HAP-1 (cell line): Measurements from ENCODE around the gene IL6ST.

Source experiments
- DNase-seq, 2 experiments: peaks; one replicate each; pipeline ENCODE4 v3.0.0-alpha.2; 2016 to 2020; ENCODE audit warnings: low spot score in 2 of 2
- H3K27me3 ChIP-seq: fragments of 250-450 bp; sonication (Bioruptor Pico); 2 replicates; pipeline ENCODE4 v1.5.1; 2020; ENCODE audit warnings: low read depth, mild to moderate bottlenecking, moderate library complexity
- H3K36me3 ChIP-seq: fragments of 250-450 bp; sonication (Bioruptor Pico); replicated peaks from 2 replicates; pipeline ENCODE4 v1.5.1; 2020; ENCODE audit warnings: mild to moderate bottlenecking
- H3K4me1 ChIP-seq: fragments of 250-450 bp; sonication (Bioruptor Pico); 2 replicates; pipeline ENCODE4 v1.5.1; 2020; ENCODE audit warnings: mild to moderate bottlenecking
- H3K4me3 ChIP-seq: fragments of 250-450 bp; sonication (Bioruptor Pico); 2 replicates; pipeline ENCODE4 v1.5.1; 2020; ENCODE audit warnings: mild to moderate bottlenecking, moderate library complexity
- H3K9me3 ChIP-seq: fragments of 250-450 bp; sonication (Bioruptor Pico); 2 replicates; pipeline ENCODE4 v1.5.1; 2020; ENCODE audit warnings: mild to moderate bottlenecking, moderate library complexity
- in situ Hi-C: fragments of 300-500 bp; cut with MboI; formaldehyde crosslinking; loops from 3 replicates; pipeline ENCODE4 v1.14.3; 2020; ENCODE audit warnings: low sequenced_read_pairs, inconsistent platforms, mixed read lengths

Gene IL6ST

GRCh38 chr5:55929020-55929799 is 65.6 kb downstream of the IL6ST start:
- Histone ChIP-seq H3K4me1 (no peaks in the 10 kb centered on the region), H3K36me3 (no peaks in the 10 kb centered on the region), H3K9me3 (no peaks in the 10 kb centered on the region), H3K27me3 (no peaks in the 10 kb centered on the region), H3K4me3 (no peak overlapping the region)
- DNase-seq: no peak
- in situ Hi-C loops: loop anchor here (25.0 kb wide), 1 partner anchor 908 kb away; no protein-coding TSS in a partner anchor

GRCh38 chr5:55927861-55928655 is 66.7 kb downstream of the IL6ST start:
- Histone ChIP-seq H3K36me3 (no peaks in the 10 kb centered on the region), H3K9me3 (no peaks in the 10 kb centered on the region), H3K4me3 (no peak overlapping the region), H3K4me1 (peaks cover 2% of the 10 kb centered on the region; the same call in 1 of the 2 replicates), H3K27me3 (no peaks in the 10 kb centered on the region)
- in situ Hi-C loops: loop anchor here (25.0 kb wide), 1 partner anchor 909 kb away; no protein-coding TSS in a partner anchor
- no peak for DNase-seq

- Histone ChIP-seq H3K36me3 (no peaks in the 10 kb centered on the region), H3K9me3 (no peaks in the 10 kb centered on the region), H3K4me1 (peaks cover 2% of the 10 kb centered on the region; the same call in 1 of the 2 replicates), H3K4me3 (no peak overlapping the region), H3K27me3 (no peaks in the 10 kb centered on the region)
- in situ Hi-C loops: loop anchor here (25.0 kb wide), 1 partner anchor 911 kb away; no protein-coding TSS in a partner anchor
- no peak for DNase-seq
Measured at GRCh38 chr5:55926476-55926875, 68.3 kb downstream of the IL6ST start.

- in situ Hi-C loops: loop anchor here (25.0 kb wide), 1 partner anchor 912 kb away; no protein-coding TSS in a partner anchor
- no peaks in the 10 kb centered on the region for H3K9me3 ChIP-seq
- no peaks in the 10 kb centered on the region for H3K36me3 ChIP-seq
Measured at GRCh38 chr5:55925712-55926111, 69.1 kb downstream of the IL6ST start.

GRCh38 chr5:55925181-55925580 is 69.6 kb downstream of the IL6ST start:
- no peaks in the 10 kb centered on the region for H3K9me3 ChIP-seq
- H3K27me3 ChIP-seq: no peaks in the 10 kb centered on the region
- H3K36me3 ChIP-seq: no peaks in the 10 kb centered on the region
- in situ Hi-C loops: loop anchor here (25.0 kb wide), 1 partner anchor 912 kb away; no protein-coding TSS in a partner anchor
- H3K4me1 ChIP-seq: peaks cover 2% of the 10 kb centered on the region; the same call in 1 of the 2 replicates
- DNase-seq: no peak
- H3K4me3 ChIP-seq: no peak overlapping the region

More at GRCh38 chr5:55925712-55926111, 69.1 kb downstream of the IL6ST start:
- no peak for DNase-seq
- Histone ChIP-seq H3K4me3 (no peak overlapping the region), H3K4me1 (peaks cover 2% of the 10 kb centered on the region; the same call in 1 of the 2 replicates), H3K27me3 (no peaks in the 10 kb centered on the region)

- no peak for DNase-seq
- Histone ChIP-seq H3K9me3 (no peaks in the 10 kb centered on the region), H3K4me3 (no peak overlapping the region), H3K36me3 (no peaks in the 10 kb centered on the region), H3K27me3 (no peaks in the 10 kb centered on the region), H3K4me1 (peaks cover 2% of the 10 kb centered on the region; the same call in 1 of the 2 replicates)
- in situ Hi-C loops: loop anchor here (25.0 kb wide), 1 partner anchor 913 kb away; no protein-coding TSS in a partner anchor
Measured at GRCh38 chr5:55924744-55925143, 70.0 kb downstream of the IL6ST start.

- Histone ChIP-seq H3K4me3 (no peak overlapping the region), H3K9me3 (no peaks in the 10 kb centered on the region), H3K36me3 (no peaks in the 10 kb centered on the region), H3K27me3 (no peaks in the 10 kb centered on the region), H3K4me1 (peaks cover 2% of the 10 kb centered on the region; the same call in 1 of the 2 replicates)
- in situ Hi-C loops: no loop called here
- DNase-seq: no peak
Measured at GRCh38 chr5:55923865-55924500, 70.8 kb downstream of the IL6ST start.

GRCh38 chr5:55923177-55923771 is 71.5 kb downstream of the IL6ST start:
- no peak for DNase-seq
- no peak overlapping the region for H3K4me3 ChIP-seq
- no peaks in the 10 kb centered on the region for H3K27me3 ChIP-seq
- no peaks in the 10 kb centered on the region for H3K9me3 ChIP-seq
- H3K4me1 ChIP-seq: peaks cover 2% of the 10 kb centered on the region; the same call in 1 of the 2 replicates
- no peaks in the 10 kb centered on the region for H3K36me3 ChIP-seq
- in situ Hi-C loops: no loop called here

- Histone ChIP-seq H3K9me3 (no peaks in the 10 kb centered on the region), H3K4me3 (no peak overlapping the region), H3K36me3 (no peaks in the 10 kb centered on the region), H3K4me1 (peaks cover 2% of the 10 kb centered on the region; the same call in 1 of the 2 replicates), H3K27me3 (no peaks in the 10 kb centered on the region)
- in situ Hi-C loops: no loop called here
- DNase-seq: no peak
Measured at GRCh38 chr5:55921617-55922016, 73.1 kb downstream of the IL6ST start.

- Histone ChIP-seq H3K4me3 (no peak overlapping the region), H3K36me3 (no peaks in the 10 kb centered on the region), H3K9me3 (no peaks in the 10 kb centered on the region), H3K4me1 (peaks cover 2% of the 10 kb centered on the region; the same call in 1 of the 2 replicates), H3K27me3 (no peaks in the 10 kb centered on the region)
- in situ Hi-C loops: no loop called here
- DNase-seq: no peak
Measured at GRCh38 chr5:55920784-55921183, 74.0 kb downstream of the IL6ST start.

- DNase-seq: no peak
- no peak overlapping the region for H3K4me3 ChIP-seq
- in situ Hi-C loops: no loop called here
- no peaks in the 10 kb centered on the region for H3K9me3 ChIP-seq
- no peaks in the 10 kb centered on the region for H3K36me3 ChIP-seq
- H3K4me1 ChIP-seq: peaks cover 2% of the 10 kb centered on the region; the same call in 1 of the 2 replicates
- no peaks in the 10 kb centered on the region for H3K27me3 ChIP-seq
Measured at GRCh38 chr5:55919625-55920024, 75.1 kb downstream of the IL6ST start.

- H3K9me3 ChIP-seq: no peaks in the 10 kb centered on the region
- in situ Hi-C loops: no loop called here
- H3K36me3 ChIP-seq: no peaks in the 10 kb centered on the region
- no peak for DNase-seq
- no peaks in the 10 kb centered on the region for H3K27me3 ChIP-seq
- no peak overlapping the region for H3K4me3 ChIP-seq
- peaks cover 2% of the 10 kb centered on the region; the same call in 1 of the 2 replicates for H3K4me1 ChIP-seq
Measured at GRCh38 chr5:55918087-55919035, 76.4 kb downstream of the IL6ST start.
